GM10248 (cell line): ENCODE measurements around the gene NFATC2.

Experiments used
- CTCF ChIA-PET: fragments of 300-600 bp; sonication (Branson Sonifier 250); formaldehyde crosslinking; extraction: SDS; loops from one replicate; lab custom pipeline; 2021; ENCODE audit warnings: antibody characterized with exemption; lab: Yijun Ruan, JAX
- POLR2A ChIA-PET: fragments of 350-650 bp; sonication (Branson Sonifier 250); formaldehyde crosslinking; extraction: SDS; loops from one replicate; lab custom pipeline; 2020; ENCODE audit warnings: antibody characterized with exemption; lab: Yijun Ruan, JAX
- DNase-seq: peaks from one replicate; pipeline ENCODE4 v3.0.0; 2012; ENCODE audit errors: extremely low spot score
- CTCF ChIP-seq: IDR thresholded peaks from 2 replicates; pipeline ENCODE4 v1.5.1; 2012; ENCODE audit warnings: mild to moderate bottlenecking, low read depth; ENCODE audit errors: extremely low read depth, missing control alignments, control extremely low read depth

Gene NFATC2

GRCh38 chr20:51372966-51373365, 169.6 kb downstream of the NFATC2 start:
- no peak for TF ChIP-seq CTCF
- DNase-seq = no peak
- ChIA-PET POLR2A (no interaction called here), CTCF (interaction anchor here (0.7 to 4.5 kb wide), 11 partner anchors 12 to 385 kb away, joined by 3 to 42 read pairs (median 6); no protein-coding TSS in a partner anchor)

- peak; percentile 83 for TF ChIP-seq CTCF
- POLR2A ChIA-PET = no interaction called here
- CTCF ChIA-PET = interaction anchor here (0.7 to 4.5 kb wide), 17 partner anchors 13 to 593 kb away, joined by 3 to 42 read pairs (median 5); no protein-coding TSS in a partner anchor
- DNase-seq = peak; percentile 84
These were observed 170.2 kb downstream of the NFATC2 start for GRCh38 chr20:51372176-51372803.

GRCh38 chr20:51371720-51372119, 170.8 kb downstream of the NFATC2 start:
- ChIA-PET POLR2A (no interaction called here), CTCF (interaction anchor here (0.8 to 4.5 kb wide), 12 partner anchors 12 to 593 kb away, joined by 3 to 42 read pairs (median 4); no protein-coding TSS in a partner anchor)
- no peak for DNase-seq
- no peak for TF ChIP-seq CTCF

GRCh38 chr20:51369503-51369902, 173.0 kb downstream of the NFATC2 start:
- TF ChIP-seq CTCF = no peak
- CTCF ChIA-PET = interaction anchor here (2.4 to 4.5 kb wide), 2 partner anchors 16 to 227 kb away, joined by 6 to 42 read pairs; no protein-coding TSS in a partner anchor
- DNase-seq = no peak
- POLR2A ChIA-PET = no interaction called here

- DNase-seq = no peak
- ChIA-PET POLR2A (no interaction called here), CTCF (interaction anchor here (2.4 kb wide), 1 partner anchor 17 kb away, joined by 6 read pairs; no protein-coding TSS in a partner anchor)
- no peak for TF ChIP-seq CTCF
These were observed 173.9 kb downstream of the NFATC2 start for GRCh38 chr20:51368461-51369211.

GRCh38 chr20:51366155-51366886, 176.2 kb downstream of the NFATC2 start:
- TF ChIP-seq CTCF = no peak
- ChIA-PET POLR2A (no interaction called here), CTCF (interaction anchor here (1.0 to 1.8 kb wide), 3 partner anchors 12 to 272 kb away, joined by 3 to 5 read pairs (median 4); no protein-coding TSS in a partner anchor)
- no peak for DNase-seq
